Measurements from ENCODE around the gene GABRG3.

DNA sequence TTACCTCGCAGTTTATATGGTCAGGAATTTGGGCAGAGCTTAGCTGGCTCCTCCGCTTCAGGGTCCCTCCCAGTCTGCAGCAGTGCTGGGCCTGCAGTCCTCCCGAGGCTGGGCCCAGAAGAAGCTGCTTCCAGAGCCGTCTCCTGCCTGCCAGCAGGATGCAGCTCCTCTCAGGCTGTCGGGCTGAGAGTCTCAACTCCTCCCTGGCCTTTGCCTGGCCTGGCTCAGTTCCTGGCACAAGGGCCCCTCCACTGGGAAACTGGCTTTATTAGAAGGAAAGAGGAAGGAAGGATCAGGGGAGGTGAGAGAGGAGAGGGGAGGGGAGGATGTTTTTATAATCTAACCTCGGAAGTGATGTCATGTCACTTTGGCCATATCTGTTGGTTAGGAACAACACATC lies 72.8 kb downstream of the GABRG3 start:
- TF ChIP-seq, protein P1, sequence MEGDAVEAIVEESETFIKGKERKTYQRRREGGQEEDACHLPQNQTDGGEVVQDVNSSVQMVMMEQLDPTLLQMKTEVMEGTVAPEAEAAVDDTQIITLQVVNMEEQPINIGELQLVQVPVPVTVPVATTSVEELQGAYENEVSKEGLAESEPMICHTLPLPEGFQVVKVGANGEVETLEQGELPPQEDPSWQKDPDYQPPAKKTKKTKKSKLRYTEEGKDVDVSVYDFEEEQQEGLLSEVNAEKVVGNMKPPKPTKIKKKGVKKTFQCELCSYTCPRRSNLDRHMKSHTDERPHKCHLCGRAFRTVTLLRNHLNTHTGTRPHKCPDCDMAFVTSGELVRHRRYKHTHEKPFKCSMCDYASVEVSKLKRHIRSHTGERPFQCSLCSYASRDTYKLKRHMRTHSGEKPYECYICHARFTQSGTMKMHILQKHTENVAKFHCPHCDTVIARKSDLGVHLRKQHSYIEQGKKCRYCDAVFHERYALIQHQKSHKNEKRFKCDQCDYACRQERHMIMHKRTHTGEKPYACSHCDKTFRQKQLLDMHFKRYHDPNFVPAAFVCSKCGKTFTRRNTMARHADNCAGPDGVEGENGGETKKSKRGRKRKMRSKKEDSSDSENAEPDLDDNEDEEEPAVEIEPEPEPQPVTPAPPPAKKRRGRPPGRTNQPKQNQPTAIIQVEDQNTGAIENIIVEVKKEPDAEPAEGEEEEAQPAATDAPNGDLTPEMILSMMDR (optimal IDR thresholded peaks at IDR 0.05 in 1 of 3, IDR thresholded peaks at IDR 0.05 in 1 of 3, conservative IDR thresholded peaks at IDR 0.05 in 1 of 3; ENCODE audit: extremely low read depth in 1 of 3, insufficient read depth in 2 of 3, low read length in 3 of 3) = no peak
- no peak for TF ChIP-seq EZH2 (IDR thresholded peaks at IDR 0.05; ENCODE audit: low read length)
